Fibroblast of the aortic adventitia (primary cell): ENCODE results near the gene WDR20. TPM values are rescaled to one million over a fixed set of nuclear protein-coding genes. Genes with fewer than 3 reads are reported as not detected.

Experiments
- DNase-seq: peaks from one replicate; pipeline ENCODE4 v3.0.0-alpha.2; 2010; ENCODE audit warnings: low read depth
- H3K4me3 ChIP-seq: 2 replicates; pipeline ENCODE4 v1.5.1; 2011; ENCODE audit warnings: low read depth, mild to moderate bottlenecking, control low read depth, low read length, moderate library complexity
- total RNA-seq: library from RNA; depleted of rRNA; stranded (reverse); fragments of >200 nt; gene quantifications from 2 replicates; pipeline ENCODE4 v1.2.3, GENCODE V29; 2012; ENCODE audit warnings: low replicate concordance
- TF ChIP-seq, protein P1 (sequence below): IDR thresholded peaks from 2 replicates; pipeline ENCODE4 v1.5.1; 2011; ENCODE audit warnings: mild to moderate bottlenecking, low read length, control low read depth, inconsistent platforms; ENCODE audit not compliant: insufficient read depth

The WDR20 gene
- total RNA-seq, 1 donor: 14.6 TPM

DNA sequence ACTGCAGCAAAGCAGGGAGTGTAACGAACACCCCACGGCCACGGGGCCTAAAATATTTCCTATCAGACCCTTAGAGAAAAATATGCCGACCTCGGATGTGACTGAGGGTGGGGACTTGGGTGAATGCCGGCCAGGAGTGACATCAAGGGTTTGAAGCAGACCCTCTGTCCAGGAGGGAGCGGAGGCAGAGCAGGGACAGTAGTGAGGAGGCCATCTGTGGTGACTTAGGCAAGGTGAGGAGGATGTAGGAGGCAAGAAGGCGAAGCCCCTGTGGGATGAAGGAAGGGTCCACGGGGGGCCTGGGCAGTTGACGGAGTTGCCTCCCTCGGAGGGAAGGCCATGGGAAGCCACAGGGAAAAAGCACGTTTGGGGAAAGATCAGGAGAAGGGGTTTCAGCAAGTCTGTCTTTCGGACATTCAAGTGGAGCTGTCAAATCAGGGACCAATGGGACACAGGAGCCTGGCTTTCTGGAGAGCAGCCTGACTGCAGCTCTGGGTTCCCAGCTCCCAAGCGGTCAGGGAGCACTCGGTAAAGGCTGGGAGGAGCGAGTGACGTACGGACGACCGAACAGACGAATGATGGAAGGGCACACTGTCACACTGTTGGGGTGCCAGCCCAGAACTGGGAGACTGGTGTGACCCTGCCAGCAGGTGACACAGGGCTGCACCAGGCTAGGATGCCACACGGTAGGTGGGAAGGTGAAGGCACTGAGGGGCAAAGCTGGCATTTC lies 90.9 kb downstream of the WDR20 start:
- no peak for DNase-seq
- H3K4me3 ChIP-seq: no peak overlapping the region
- TF ChIP-seq, protein P1, sequence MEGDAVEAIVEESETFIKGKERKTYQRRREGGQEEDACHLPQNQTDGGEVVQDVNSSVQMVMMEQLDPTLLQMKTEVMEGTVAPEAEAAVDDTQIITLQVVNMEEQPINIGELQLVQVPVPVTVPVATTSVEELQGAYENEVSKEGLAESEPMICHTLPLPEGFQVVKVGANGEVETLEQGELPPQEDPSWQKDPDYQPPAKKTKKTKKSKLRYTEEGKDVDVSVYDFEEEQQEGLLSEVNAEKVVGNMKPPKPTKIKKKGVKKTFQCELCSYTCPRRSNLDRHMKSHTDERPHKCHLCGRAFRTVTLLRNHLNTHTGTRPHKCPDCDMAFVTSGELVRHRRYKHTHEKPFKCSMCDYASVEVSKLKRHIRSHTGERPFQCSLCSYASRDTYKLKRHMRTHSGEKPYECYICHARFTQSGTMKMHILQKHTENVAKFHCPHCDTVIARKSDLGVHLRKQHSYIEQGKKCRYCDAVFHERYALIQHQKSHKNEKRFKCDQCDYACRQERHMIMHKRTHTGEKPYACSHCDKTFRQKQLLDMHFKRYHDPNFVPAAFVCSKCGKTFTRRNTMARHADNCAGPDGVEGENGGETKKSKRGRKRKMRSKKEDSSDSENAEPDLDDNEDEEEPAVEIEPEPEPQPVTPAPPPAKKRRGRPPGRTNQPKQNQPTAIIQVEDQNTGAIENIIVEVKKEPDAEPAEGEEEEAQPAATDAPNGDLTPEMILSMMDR: no peak

DNA sequence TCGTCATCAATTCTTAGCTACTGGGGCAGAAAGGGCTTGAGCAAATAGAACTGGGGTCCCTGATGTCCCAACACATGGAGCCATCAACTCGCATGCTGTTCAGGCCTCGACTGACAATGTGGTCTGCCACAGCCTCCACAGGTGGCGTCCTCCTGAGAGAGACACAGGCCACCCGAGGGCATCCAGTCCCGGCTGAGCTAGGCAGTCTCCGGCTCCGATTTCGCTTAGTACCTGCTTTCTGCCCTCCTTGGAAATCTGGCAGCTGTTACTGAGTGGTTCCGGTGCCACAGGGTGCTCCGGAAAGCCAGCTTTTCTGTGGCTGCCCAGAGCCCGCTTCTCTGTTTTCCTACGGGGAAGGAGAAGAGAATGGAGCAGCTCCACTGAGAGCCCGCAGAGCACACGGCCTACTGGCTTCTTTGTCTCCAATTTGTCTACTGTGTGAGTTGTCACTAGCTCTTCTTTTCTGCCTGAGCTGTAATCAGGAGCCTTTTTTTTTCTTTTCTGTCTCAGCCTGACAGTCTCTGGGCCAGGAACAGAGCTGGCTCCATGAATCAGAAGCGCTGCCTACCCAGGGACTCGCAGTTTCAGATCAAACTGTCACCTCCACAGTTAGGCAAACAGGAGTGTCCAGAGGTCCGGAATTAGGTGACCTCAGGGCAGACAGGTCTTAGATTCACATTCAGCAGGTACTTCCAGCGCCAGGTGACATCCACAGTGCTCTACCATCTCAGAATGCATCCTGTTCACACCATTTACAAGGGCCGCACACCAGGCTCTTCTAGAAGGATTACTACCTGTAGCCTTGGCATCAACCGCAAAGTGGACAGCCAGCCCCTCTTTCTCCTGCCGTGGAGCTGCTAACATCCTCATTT lies 92.0 kb downstream of the WDR20 start:
- no peak for DNase-seq
- TF ChIP-seq, protein P1: no peak

DNA sequence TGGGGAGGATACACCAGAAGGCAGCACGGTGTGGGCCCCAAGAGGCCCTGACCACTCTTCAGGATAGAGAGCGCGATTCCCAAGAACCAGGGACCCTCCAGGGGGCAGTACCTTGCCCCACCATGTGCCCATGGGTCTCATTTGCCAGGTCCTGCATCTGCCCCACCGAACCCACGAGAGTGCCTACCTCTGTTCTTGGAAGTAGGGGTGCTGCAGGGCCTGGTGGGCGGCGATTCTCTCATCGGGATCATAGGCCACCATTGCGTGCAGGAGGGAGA lies 92.6 kb downstream of the WDR20 start:
- TF ChIP-seq, protein P1: no peak
- no peak for DNase-seq
- H3K4me3 ChIP-seq: no peak overlapping the region

More for the DNA sequence above, 92.0 kb downstream of the WDR20 start:
- H3K4me3 ChIP-seq: no peak overlapping the region

GRCh38 chr14:102233081-102233480 lies 93.4 kb downstream of the WDR20 start:
- TF ChIP-seq, protein P1: no peak
- DNase-seq: no peak
- H3K4me3 ChIP-seq: no peak overlapping the region

DNA sequence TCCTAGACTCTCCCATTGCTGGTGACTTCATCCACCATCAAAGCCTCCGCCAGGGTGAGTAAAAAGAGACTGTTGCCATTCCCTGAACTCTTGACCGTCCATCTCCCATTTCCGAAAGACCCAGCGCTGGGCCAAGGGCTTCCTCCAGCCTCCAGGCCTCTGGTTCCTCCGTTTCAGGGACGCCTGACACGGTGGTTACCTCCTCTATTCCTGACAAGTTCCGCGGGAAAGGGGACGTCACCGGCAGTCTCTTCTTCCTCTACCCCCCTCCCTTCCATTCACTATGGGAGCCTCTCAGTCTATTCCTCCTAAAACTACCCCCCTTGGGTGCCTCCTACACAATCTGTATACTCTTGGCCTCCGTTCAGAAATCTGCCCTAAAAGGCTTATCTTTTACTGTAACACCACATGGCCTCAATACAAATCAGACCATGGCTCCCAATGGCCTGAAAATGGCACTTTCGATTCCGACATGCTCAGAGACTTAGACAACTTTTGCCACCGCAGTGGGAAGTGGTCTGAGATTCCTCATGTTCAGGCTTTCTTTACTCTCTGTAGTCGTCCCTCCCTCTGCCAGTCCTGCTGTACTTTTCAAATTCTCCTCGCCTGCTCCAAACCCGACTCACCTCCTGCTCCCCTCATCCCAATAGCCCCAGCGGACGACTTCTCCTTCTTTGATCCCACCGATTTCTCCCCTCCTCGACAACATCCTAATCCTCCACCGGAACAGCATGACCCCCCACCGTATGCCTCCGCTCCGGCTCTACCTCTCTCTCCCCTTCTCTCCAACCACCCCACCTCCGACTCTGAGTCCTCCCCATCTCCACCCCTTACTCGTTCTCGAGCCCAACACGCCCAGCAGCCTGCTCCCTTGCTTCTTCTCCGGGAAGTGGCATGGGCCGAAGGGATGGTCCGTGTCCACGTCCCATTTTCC lies 94.9 kb downstream of the WDR20 start:
- TF ChIP-seq, protein P1: no peak
- DNase-seq: peak; percentile 54
- peak overlapping the region; percentile 65 for H3K4me3 ChIP-seq

DNA sequence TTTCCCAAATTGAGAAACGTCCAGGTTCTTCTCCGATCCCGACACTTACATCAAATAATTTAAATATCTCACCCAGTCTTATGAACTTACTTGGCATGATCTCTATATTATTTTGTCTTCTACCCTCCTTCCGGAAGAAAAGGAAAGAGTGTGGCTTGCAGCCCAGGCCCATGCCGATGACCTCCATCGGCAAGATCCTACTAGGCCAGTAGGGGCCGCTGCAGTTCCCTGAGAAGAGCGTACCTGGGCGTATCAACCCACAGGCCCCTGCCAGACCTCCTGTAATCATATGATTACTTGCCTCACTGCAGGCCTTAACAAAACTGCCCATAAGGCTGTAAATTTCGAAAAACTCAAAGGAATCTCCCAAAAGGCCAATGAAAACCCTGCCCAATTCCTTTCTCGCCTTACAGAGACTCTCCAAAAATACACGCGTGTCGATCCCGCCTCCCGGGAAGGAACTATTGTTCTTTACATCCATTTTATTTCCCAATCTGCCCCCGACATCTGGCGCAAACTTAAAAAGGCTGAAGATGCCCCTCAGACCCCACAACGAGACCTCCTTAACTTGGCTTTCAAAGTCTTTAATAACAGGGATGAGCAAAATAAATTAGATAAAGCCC lies 95.7 kb downstream of the WDR20 start:
- peak overlapping the region; percentile 65 for H3K4me3 ChIP-seq
- TF ChIP-seq, protein P1: peak; percentile 85
- DNase-seq: peak; percentile 96
